Measurements from ENCODE around the gene DROSHA. TPM values are rescaled to one million over a fixed set of nuclear protein-coding genes. Genes with fewer than 3 reads are reported as not detected.
A peak's percentile ranks its signal among the peaks of the same experiment; 100 is the strongest.

DROSHA gene, protein sequence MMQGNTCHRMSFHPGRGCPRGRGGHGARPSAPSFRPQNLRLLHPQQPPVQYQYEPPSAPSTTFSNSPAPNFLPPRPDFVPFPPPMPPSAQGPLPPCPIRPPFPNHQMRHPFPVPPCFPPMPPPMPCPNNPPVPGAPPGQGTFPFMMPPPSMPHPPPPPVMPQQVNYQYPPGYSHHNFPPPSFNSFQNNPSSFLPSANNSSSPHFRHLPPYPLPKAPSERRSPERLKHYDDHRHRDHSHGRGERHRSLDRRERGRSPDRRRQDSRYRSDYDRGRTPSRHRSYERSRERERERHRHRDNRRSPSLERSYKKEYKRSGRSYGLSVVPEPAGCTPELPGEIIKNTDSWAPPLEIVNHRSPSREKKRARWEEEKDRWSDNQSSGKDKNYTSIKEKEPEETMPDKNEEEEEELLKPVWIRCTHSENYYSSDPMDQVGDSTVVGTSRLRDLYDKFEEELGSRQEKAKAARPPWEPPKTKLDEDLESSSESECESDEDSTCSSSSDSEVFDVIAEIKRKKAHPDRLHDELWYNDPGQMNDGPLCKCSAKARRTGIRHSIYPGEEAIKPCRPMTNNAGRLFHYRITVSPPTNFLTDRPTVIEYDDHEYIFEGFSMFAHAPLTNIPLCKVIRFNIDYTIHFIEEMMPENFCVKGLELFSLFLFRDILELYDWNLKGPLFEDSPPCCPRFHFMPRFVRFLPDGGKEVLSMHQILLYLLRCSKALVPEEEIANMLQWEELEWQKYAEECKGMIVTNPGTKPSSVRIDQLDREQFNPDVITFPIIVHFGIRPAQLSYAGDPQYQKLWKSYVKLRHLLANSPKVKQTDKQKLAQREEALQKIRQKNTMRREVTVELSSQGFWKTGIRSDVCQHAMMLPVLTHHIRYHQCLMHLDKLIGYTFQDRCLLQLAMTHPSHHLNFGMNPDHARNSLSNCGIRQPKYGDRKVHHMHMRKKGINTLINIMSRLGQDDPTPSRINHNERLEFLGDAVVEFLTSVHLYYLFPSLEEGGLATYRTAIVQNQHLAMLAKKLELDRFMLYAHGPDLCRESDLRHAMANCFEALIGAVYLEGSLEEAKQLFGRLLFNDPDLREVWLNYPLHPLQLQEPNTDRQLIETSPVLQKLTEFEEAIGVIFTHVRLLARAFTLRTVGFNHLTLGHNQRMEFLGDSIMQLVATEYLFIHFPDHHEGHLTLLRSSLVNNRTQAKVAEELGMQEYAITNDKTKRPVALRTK (N-terminal part only)
- polyA plus RNA-seq, result 10 to 100 TPM; 24.0 to 51.6 (median 31.3) TPM
- long read RNA-seq, donor 1, partial matches to known transcripts, result 0 of 4 reads
- long read RNA-seq, donor 1, other reads (novel, unspliced or antisense), result 0 of 4 reads
- long read RNA-seq, donor 2, partial matches to known transcripts, result 0 of 1 reads
- long read RNA-seq, donor 2, other reads (novel, unspliced or antisense), result 0 of 1 reads
- long read RNA-seq, donor 3, partial matches to known transcripts, result 23 of 28 reads
- long read RNA-seq, donor 3, other reads (novel, unspliced or antisense), result 0 of 28 reads
- long read RNA-seq, donor 4, result 0 reads
- long read RNA-seq, donor 5, result 0 reads
- long read RNA-seq, donor 6, full-length matches to known transcripts, result 5 of 5 reads
- long read RNA-seq, donor 6, partial matches to known transcripts, result 0 of 5 reads
- long read RNA-seq, donor 6, other reads (novel, unspliced or antisense), result 0 of 5 reads
- long read RNA-seq, donor 7, transcript DROSHA-221 (3 exons, 567 nt), result major isoform, 5 of 21 reads
- long read RNA-seq, donor 7, partial matches to known transcripts, result 14 of 21 reads
- long read RNA-seq, donor 7, other reads (novel, unspliced or antisense), result 0 of 21 reads
- long read RNA-seq, donor 8, result 0 reads
- long read RNA-seq, donor 9, partial matches to known transcripts, result 0 of 1 reads
- long read RNA-seq, donor 9, other reads (novel, unspliced or antisense), result 0 of 1 reads
- long read RNA-seq, donor 10, transcript DROSHA-221 (3 exons, 567 nt), result major isoform, 5 of 15 reads
- long read RNA-seq, donor 10, partial matches to known transcripts, result 8 of 15 reads
- long read RNA-seq, donor 10, other reads (novel, unspliced or antisense), result 0 of 15 reads

DNA sequence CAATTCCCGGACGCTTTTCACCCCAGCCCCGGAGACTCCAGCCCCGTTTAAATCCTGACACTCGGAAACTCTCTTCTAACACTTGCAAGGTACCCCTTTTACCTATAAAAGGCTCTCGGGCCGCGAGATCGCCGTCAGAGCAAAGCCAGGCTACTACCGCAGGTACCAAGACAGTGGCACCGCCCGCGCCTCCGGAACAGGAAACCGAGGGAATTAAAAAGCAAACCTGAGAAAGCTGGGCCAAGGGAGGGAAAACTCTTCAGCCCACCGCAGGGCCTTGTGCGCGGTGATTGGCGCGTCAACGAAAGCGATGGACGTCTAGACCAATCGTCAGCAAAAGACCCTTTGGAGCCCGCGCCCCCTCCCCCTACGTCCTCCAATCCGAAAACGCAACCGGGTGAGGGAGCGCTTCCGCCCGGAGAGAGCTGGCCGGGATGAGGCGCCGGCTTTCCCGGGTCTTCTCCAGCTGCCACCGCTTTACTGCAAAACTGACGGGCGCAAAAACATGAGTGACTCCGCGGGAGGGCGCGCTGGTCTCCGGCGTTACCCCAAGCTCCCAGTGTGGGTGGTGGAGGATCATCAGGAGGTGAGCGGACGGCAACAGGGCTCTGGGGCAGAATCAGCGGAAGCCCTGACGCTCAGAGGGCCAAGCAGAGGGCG is at the start of gene DROSHA, which contains the start of gene C5orf22:
Gene DROSHA, minus strand, starts transcription at position 206 of the 660 bp plus-strand sequence. CDS start 3,034 bp downstream, outside the sequence.
Gene C5orf22, plus strand, starts transcription at position 414 of the 660 bp plus-strand sequence. Its CDS starts 92 bp downstream, at position 506.
- H3K27me3 ChIP-seq (ENCODE audit: control insufficient read depth in 3 of 3, insufficient read depth in 3 of 3, low read length in 3 of 3), result no peaks in the 10 kb centered on the region
- peaks cover 4 to 25% (median 14%) of the 10 kb centered on the region in 3 donors for H3K36me3 ChIP-seq (ENCODE audit: control insufficient read depth in 3 of 3, insufficient read depth in 2 of 3, low read depth in 1 of 3, low read length in 3 of 3)
- FAIRE-seq (no peak), DNase-seq (peak; percentile 97 to 98)
- peaks cover 2 to 12% (median 5%) of the 10 kb centered on the region in 3 donors for H3K4me1 ChIP-seq (ENCODE audit: control insufficient read depth in 3 of 3, insufficient read depth in 2 of 3, low read depth in 1 of 3, low read length in 2 of 3)
- peak within 1 kb of the TSS; percentile 71 to 88 (median 81) for H3K27ac ChIP-seq (ENCODE audit: low read depth in 1 of 3, low read length in 2 of 3)
- WGBS, 3 donors, result 0 to 1% (median 0%) methylated on average over 47 to 52 of the region's 52 CpGs
- no peaks in the 10 kb centered on the region for H3K9me3 ChIP-seq (ENCODE audit: control insufficient read depth in 2 of 2, insufficient read depth in 1 of 2, low read depth in 1 of 2, low read length in 1 of 2)
- peak within 1 kb of the TSS; percentile 82 to 93 (median 89) for H3K4me3 ChIP-seq (ENCODE audit: low read depth in 1 of 3, low read length in 3 of 3)

DNA sequence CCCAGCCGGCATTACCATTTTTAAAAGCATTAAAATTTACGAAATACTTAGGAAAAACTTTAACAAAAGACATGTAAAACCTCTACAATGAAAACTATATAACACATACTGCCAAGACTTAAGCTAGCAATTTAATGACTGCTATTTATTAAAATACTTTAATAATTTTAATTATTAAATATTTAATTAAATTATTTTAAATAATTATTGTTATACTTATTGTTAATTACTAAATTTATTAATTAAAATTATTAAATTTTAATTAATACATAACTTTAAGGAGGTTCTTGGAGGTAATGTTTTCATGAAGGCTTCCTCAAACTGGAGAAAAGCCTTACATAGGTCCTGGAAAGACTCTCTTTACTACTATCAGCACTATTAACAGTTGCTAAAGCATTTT is 47.7 kb upstream of the DROSHA start:
- no peak for DNase-seq
- Histone ChIP-seq H3K36me3 (ENCODE audit: control insufficient read depth in 3 of 3, insufficient read depth in 2 of 3, low read depth in 1 of 3, low read length in 3 of 3) (no peaks in the 10 kb centered on the region), H3K9me3 (ENCODE audit: control insufficient read depth in 2 of 2, insufficient read depth in 1 of 2, low read depth in 1 of 2, low read length in 1 of 2) (no peaks in the 10 kb centered on the region), H3K27me3 (ENCODE audit: control insufficient read depth in 3 of 3, insufficient read depth in 3 of 3, low read length in 3 of 3) (no peaks in the 10 kb centered on the region), H3K4me3 (ENCODE audit: low read depth in 1 of 3, low read length in 3 of 3) (no peak overlapping the region), H3K4me1 (ENCODE audit: control insufficient read depth in 3 of 3, insufficient read depth in 2 of 3, low read depth in 1 of 3, low read length in 2 of 3) (no peaks in the 10 kb centered on the region), H3K27ac (ENCODE audit: low read depth in 1 of 3, low read length in 2 of 3) (no peak overlapping the region)
- WGBS, 3 donors, result 86 to 93% (median 89%) methylated on average over 2 of the region's 2 CpGs
- FAIRE-seq, result no peak

DNA sequence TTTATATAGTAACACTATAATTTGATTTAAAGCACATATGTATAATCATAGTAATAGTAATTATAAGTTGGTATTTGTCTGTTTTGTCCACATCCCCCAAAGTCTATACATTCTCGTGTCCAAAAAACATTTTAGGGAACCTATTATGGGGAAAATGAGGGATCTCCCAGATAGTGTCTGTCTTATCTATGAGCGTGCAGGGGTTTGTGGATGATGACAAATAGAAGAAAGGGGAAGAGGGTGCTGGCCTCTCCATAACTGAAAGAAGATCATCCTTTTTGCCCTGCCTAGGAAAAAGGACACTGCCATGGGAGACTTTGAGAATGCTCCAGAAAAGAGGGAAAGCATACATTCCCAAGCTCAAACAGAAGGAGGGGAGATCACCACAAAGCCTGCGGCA is 45.5 kb upstream of the DROSHA start:
- no peak overlapping the region for H3K4me3 ChIP-seq (ENCODE audit: low read depth in 1 of 3, low read length in 3 of 3)
- no peak for DNase-seq
- no peaks in the 10 kb centered on the region for H3K4me1 ChIP-seq (ENCODE audit: control insufficient read depth in 3 of 3, insufficient read depth in 2 of 3, low read depth in 1 of 3, low read length in 2 of 3)
- no peaks in the 10 kb centered on the region for H3K27me3 ChIP-seq (ENCODE audit: control insufficient read depth in 3 of 3, insufficient read depth in 3 of 3, low read length in 3 of 3)
- H3K36me3 ChIP-seq (ENCODE audit: control insufficient read depth in 3 of 3, insufficient read depth in 2 of 3, low read depth in 1 of 3, low read length in 3 of 3), result no peaks in the 10 kb centered on the region
- 75 to 93% (median 83%) methylated on average over 3 of the region's 3 CpGs for WGBS, 3 donors
- H3K27ac ChIP-seq (ENCODE audit: low read depth in 1 of 3, low read length in 2 of 3), result no peak overlapping the region
- FAIRE-seq, result no peak
- no peaks in the 10 kb centered on the region for H3K9me3 ChIP-seq (ENCODE audit: control insufficient read depth in 2 of 2, insufficient read depth in 1 of 2, low read depth in 1 of 2, low read length in 1 of 2)

DNA sequence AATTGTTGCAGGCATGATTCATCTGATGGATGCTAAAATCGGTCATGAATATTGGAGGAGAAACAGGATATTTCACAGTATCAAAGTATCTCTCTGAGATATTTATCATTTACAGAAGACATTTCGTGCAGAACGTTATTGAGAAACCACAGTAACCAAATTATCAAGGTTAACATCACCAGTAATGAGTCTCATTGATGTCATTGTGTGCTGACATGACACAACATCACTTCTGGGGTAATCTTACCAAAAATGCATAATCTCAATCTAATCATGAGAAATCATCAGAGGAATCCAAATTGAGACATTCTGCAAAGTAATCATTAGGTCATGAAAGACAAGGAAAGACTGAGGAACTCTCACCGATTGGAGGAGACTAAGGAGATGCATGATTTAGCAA is 42.9 kb upstream of the DROSHA start:
- H3K27me3 ChIP-seq (ENCODE audit: control insufficient read depth in 3 of 3, insufficient read depth in 3 of 3, low read length in 3 of 3), result no peaks in the 10 kb centered on the region
- H3K27ac ChIP-seq (ENCODE audit: low read depth in 1 of 3, low read length in 2 of 3), result no peak overlapping the region
- H3K36me3 ChIP-seq (ENCODE audit: control insufficient read depth in 3 of 3, insufficient read depth in 2 of 3, low read depth in 1 of 3, low read length in 3 of 3), result no peaks in the 10 kb centered on the region
- H3K4me3 ChIP-seq (ENCODE audit: low read depth in 1 of 3, low read length in 3 of 3), result no peak overlapping the region
- DNase-seq (no peak), FAIRE-seq (no peak)
- 66 to 79% (median 77%) methylated on average over 4 of the region's 4 CpGs for WGBS, 3 donors
- no peaks in the 10 kb centered on the region for H3K4me1 ChIP-seq (ENCODE audit: control insufficient read depth in 3 of 3, insufficient read depth in 2 of 3, low read depth in 1 of 3, low read length in 2 of 3)
- no peaks in the 10 kb centered on the region for H3K9me3 ChIP-seq (ENCODE audit: control insufficient read depth in 2 of 2, insufficient read depth in 1 of 2, low read depth in 1 of 2, low read length in 1 of 2)

DNA sequence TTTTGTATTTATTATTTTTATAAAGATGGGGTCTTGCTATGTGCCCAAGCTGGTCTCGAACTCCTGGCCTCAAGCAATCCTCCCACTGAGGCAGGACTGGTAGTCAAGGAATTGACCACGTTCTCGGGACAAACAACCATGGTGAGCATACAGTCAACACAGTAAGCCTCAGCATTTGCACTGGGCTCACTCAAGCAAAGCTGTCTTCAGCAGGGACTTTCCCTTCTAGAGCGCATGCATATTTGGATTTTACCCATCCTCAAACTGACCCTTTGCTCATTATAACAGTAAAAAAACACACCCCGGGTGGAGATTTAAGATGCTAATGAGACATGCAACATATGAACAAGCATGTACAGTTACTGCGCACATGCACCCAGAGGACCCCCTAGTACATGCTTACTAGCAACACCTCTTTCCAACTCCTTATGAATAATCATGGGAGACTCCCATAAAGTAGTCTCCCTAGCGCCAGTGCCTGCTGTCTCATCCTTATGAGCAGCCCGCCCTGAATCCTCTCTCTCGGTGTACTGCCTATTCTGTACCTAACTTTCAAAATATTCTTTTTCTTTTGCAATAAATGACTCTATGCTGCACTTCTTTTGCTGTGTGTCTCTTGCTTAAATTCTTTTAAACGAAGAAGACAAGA is 41.7 kb upstream of the DROSHA start:
- DNase-seq (no peak), FAIRE-seq (no peak)
- WGBS, 3 donors, result 88 to 91% (median 89%) methylated on average over 10 of the region's 10 CpGs
- Histone ChIP-seq H3K27ac (ENCODE audit: low read depth in 1 of 3, low read length in 2 of 3) (no peak overlapping the region), H3K36me3 (ENCODE audit: control insufficient read depth in 3 of 3, insufficient read depth in 2 of 3, low read depth in 1 of 3, low read length in 3 of 3) (no peaks in the 10 kb centered on the region), H3K27me3 (ENCODE audit: control insufficient read depth in 3 of 3, insufficient read depth in 3 of 3, low read length in 3 of 3) (no peaks in the 10 kb centered on the region), H3K4me1 (ENCODE audit: control insufficient read depth in 3 of 3, insufficient read depth in 2 of 3, low read depth in 1 of 3, low read length in 2 of 3) (no peaks in the 10 kb centered on the region), H3K9me3 (ENCODE audit: control insufficient read depth in 2 of 2, insufficient read depth in 1 of 2, low read depth in 1 of 2, low read length in 1 of 2) (no peaks in the 10 kb centered on the region), H3K4me3 (ENCODE audit: low read depth in 1 of 3, low read length in 3 of 3) (no peak overlapping the region)

DNA sequence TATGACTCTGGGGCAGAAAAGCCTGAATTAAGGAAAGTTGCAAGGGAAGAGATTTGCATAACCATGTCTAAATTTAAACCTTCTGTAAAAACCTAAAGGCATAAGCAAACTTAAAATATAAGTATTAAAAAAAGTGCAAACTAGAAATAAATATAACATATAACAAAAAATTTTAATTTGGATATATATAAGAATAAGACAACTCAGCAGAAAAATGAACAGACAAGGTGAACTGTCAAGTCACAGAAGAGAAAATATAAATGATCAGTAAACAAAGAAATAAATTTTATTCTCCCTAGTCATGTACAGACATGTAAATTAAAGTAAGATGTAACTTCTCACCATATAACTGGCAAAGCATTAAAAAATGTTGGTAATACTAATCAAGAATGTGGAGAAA is 37.2 kb upstream of the DROSHA start:
- H3K27ac ChIP-seq (ENCODE audit: low read depth in 1 of 3, low read length in 2 of 3), result no peak overlapping the region
- no peak for FAIRE-seq
- H3K27me3 ChIP-seq (ENCODE audit: control insufficient read depth in 3 of 3, insufficient read depth in 3 of 3, low read length in 3 of 3), result no peaks in the 10 kb centered on the region
- no peaks in the 10 kb centered on the region for H3K4me1 ChIP-seq (ENCODE audit: control insufficient read depth in 3 of 3, insufficient read depth in 2 of 3, low read depth in 1 of 3, low read length in 2 of 3)
- H3K36me3 ChIP-seq (ENCODE audit: control insufficient read depth in 3 of 3, insufficient read depth in 2 of 3, low read depth in 1 of 3, low read length in 3 of 3), result no peaks in the 10 kb centered on the region
- no peak for DNase-seq
- H3K4me3 ChIP-seq (ENCODE audit: low read depth in 1 of 3, low read length in 3 of 3), result no peak overlapping the region
- peaks cover 0 to 12% of the 10 kb centered on the region in 2 donors for H3K9me3 ChIP-seq (ENCODE audit: control insufficient read depth in 2 of 2, insufficient read depth in 1 of 2, low read depth in 1 of 2, low read length in 1 of 2)
